C4-2B (cell line): ENCODE data around the gene DUSP9.

Experiments
- CTCF ChIP-seq: fragments of 450-650 bp; conservative IDR thresholded peaks from 2 replicates; pipeline ENCODE4 v1.5.1; 2017; ENCODE audit warnings: mild to moderate bottlenecking
- ZFX ChIP-seq: fragments of 450-650 bp; IDR thresholded peaks from 2 replicates; pipeline ENCODE4 v1.6.1; 2017

- no peak for TF ChIP-seq CTCF
- no peak for TF ChIP-seq ZFX
Observed at GRCh38 chrX:153684467-153685155, 37.6 kb downstream of the DUSP9 start.
